GM18519 (cell line): Measurements from ENCODE around the gene CACNA1F.
A peak's percentile ranks its signal among the peaks of the same experiment; 100 is the strongest.
"Not testable (repeated sequence)": the region's sequence is repeated elsewhere in the genome, so short reads cannot be mapped to it uniquely, and the experiment has no call there.

Experiments used
- ATAC-seq: cut with Tn5 transposase; IDR thresholded peaks from one replicate; pipeline ENCODE4 v1.9.1; 2021; ENCODE audit warnings: mild to moderate bottlenecking, moderate library complexity; ENCODE audit not compliant: unreplicated experiment, low FRiP score

Gene CACNA1F

GRCh38 chrX:49178537-49178936, 54.6 kb downstream of the CACNA1F start:
- ATAC-seq, result no peak

GRCh38 chrX:49177873-49178480, 55.2 kb downstream of the CACNA1F start:
- ATAC-seq, result no peak

- ATAC-seq, result no peak
Observed at GRCh38 chrX:49177338-49177833, 55.8 kb downstream of the CACNA1F start.

- no peak for ATAC-seq
Observed at GRCh38 chrX:49176421-49177326, 56.5 kb downstream of the CACNA1F start.

- no peak for ATAC-seq
Observed at GRCh38 chrX:49175435-49176274, 57.5 kb downstream of the CACNA1F start.

GRCh38 chrX:49174723-49175122, 58.4 kb downstream of the CACNA1F start:
- ATAC-seq, result no peak

- ATAC-seq, result not testable (repeated sequence)
Observed at GRCh38 chrX:49173544-49173943, 59.6 kb downstream of the CACNA1F start.

- peak; percentile 53 for ATAC-seq
Observed at GRCh38 chrX:49172280-49172780, 60.8 kb downstream of the CACNA1F start.

GRCh38 chrX:49171752-49172279, 61.3 kb downstream of the CACNA1F start, which contains the start of gene PLP2:
Gene PLP2 (plus strand): TSS chrX:49171898. CDS start chrX:49172001, 103 bp downstream.
- no peak for ATAC-seq

GRCh38 chrX:49167740-49168108, 65.4 kb downstream of the CACNA1F start:
- ATAC-seq, result no peak

- no peak for ATAC-seq
Observed at GRCh38 chrX:49166914-49167739, 66.0 kb downstream of the CACNA1F start.

GRCh38 chrX:49165901-49166881, 66.9 kb downstream of the CACNA1F start:
- ATAC-seq, result no peak

GRCh38 chrX:49164589-49165360, 68.4 kb downstream of the CACNA1F start:
- ATAC-seq, result no peak

GRCh38 chrX:49163555-49164419, 69.4 kb downstream of the CACNA1F start:
- peak; percentile 45 for ATAC-seq

GRCh38 chrX:49162620-49163019, 70.5 kb downstream of the CACNA1F start, which contains the start of gene MAGIX:
Gene MAGIX (plus strand): TSS chrX:49162758. CDS start chrX:49162890, 132 bp downstream.
- ATAC-seq, result no peak

GRCh38 chrX:49161632-49162031, 71.5 kb downstream of the CACNA1F start:
- no peak for ATAC-seq
